Stimulated activated CD4-positive, alpha-beta T cell treated with anti-CD3 and anti-CD28 coated beads, Interleukin-12 subunit alpha, Interleukin-12 subunit beta, amount 100 ng/mL, for 48 hours (primary cell): Measurements from ENCODE around the gene OR4E2.
"Not testable (repeated sequence)": the region's sequence is repeated elsewhere in the genome, so short reads cannot be mapped to it uniquely, and the experiment has no call there.

Experiments
- DNase-seq, 3 donors: peaks; one replicate each; pipeline ENCODE4 v3.0.0-alpha.2; 2020; ENCODE audit warnings: low read depth in 2 of 3, low spot score in 1 of 3

OR4E2 gene

GRCh38 chr14:21694425-21694824 lies 40.8 kb downstream of the OR4E2 start:
- DNase-seq = no peak

- not testable (repeated sequence) for DNase-seq
Observed at GRCh38 chr14:21697662-21698061, 44.0 kb downstream of the OR4E2 start.

GRCh38 chr14:21698538-21698937 lies 44.9 kb downstream of the OR4E2 start:
- not testable (repeated sequence) for DNase-seq

GRCh38 chr14:21699551-21699950 lies 45.9 kb downstream of the OR4E2 start:
- DNase-seq = no peak

GRCh38 chr14:21702316-21702715 lies 48.7 kb downstream of the OR4E2 start:
- DNase-seq = no peak

GRCh38 chr14:21703357-21704326 lies 50.0 kb downstream of the OR4E2 start:
- DNase-seq = no peak

- no peak for DNase-seq
Observed at GRCh38 chr14:21704338-21704737, 50.7 kb downstream of the OR4E2 start.

GRCh38 chr14:21711360-21711961 lies 57.8 kb downstream of the OR4E2 start:
- no peak for DNase-seq

GRCh38 chr14:21712036-21712435 lies 58.4 kb downstream of the OR4E2 start:
- no peak for DNase-seq

GRCh38 chr14:21714318-21714929 lies 60.8 kb downstream of the OR4E2 start:
- DNase-seq = no peak
